Panc1 (cell line): ENCODE results near the gene PHACTR2.

ENCODE experiments used
- CTCF ChIP-seq: fragments of 450-650 bp; IDR thresholded peaks from 2 replicates; pipeline ENCODE4 v1.5.1; 2017; ENCODE audit warnings: mild to moderate bottlenecking
- POLR2AphosphoS5 ChIP-seq: IDR thresholded peaks from 2 replicates; pipeline ENCODE4 v1.6.1; 2012; ENCODE audit warnings: mild to moderate bottlenecking, low read depth, low read length, moderate library complexity

- TF ChIP-seq CTCF: no peak
- no peak for TF ChIP-seq POLR2AphosphoS5
These were observed 69.6 kb downstream of the PHACTR2 start for GRCh38 chr6:143747347-143747842.
